Measurements from ENCODE around the gene OSBPL10. TPM values are rescaled to one million over a fixed set of nuclear protein-coding genes. Genes with fewer than 3 reads are reported as not detected.

Gene OSBPL10
- polyA plus RNA-seq, 3 donors from 2014 or later, result 0.19 to 0.50 TPM; not detected in 1

DNA sequence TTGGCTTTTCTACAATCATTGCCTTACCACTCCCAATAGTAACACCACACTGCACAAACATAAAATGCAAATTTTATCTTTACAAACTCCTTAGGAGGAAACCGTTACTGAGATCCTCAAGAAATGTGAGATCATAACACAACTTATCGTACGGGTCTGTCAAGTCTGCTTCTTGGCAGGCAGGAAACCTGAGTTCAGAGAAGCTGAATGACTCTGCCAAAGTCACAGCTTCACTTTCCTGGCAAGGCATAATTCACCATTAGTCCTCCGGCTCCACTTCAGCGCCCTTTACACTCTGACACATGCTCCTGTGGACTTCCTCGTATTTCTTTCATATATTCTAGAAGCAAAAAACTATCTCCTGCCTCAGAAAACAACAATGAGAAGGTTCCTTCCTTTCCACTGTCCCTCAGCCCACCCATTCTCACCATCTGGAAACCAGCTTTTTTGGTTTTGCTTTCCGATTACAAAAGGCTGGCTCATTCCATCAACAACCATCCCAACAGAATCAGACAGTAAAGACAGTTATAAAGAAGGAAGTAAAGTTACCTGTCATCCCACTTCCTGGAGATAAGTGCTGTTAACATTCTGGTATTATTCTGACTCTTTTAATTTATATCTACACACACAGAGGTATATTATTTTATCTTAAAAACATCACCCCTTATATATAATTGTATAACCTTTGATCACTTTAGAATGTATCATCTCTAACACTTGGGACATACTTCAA is 225.0 kb downstream of the OSBPL10 start:
- Mint-ChIP-seq H3K36me3 (no peaks in the 10 kb centered on the region), H3K27me3 (ENCODE audit: low read depth in 3 of 3) (peaks cover 1 to 4% (median 3%) of the 10 kb centered on the region in 3 donors), H3K9me3 (no peaks in the 10 kb centered on the region), H3K4me3 (peak overlapping the region in 1 of 5 donors; percentile 24), H3K27ac (no peak overlapping the region), H3K4me1 (peaks cover 7 to 8% of the 10 kb centered on the region in 2 donors)
- DNase-seq, result no peak

DNA sequence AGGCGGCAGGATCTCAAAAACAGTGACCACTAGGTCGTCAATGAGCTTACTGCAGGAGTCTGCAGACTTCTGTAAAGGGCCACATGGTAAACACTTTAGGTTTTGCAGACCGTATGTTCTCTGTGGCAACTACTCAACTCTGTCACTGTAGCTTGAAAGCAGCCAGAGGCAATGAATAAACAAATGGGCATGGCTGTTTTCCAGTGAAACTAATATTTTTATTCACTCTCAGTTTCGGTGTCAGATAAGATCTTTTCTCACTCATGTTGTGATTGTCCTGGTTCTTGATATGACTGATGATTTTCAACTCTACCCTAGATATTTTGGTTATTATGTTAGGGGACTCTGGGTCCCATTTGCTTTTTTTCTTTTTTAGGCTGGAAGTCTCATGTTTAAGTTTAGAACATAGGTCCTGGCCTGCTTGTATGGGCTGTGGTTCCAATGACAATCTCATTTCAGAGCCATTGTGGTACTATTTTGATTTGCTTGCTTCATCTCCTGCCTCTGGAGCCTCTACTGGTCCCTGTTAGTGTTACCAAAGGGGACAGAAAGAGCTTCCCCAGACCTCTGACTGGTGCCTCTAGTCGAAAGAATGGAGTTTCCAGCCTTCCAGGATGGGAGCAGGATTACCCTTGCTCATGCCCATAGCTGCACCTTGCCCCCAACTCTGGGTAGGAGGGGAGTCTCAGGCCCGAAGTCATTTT is 226.3 kb downstream of the OSBPL10 start:
- H3K9me3 Mint-ChIP-seq, result no peaks in the 10 kb centered on the region
- no peaks in the 10 kb centered on the region for H3K36me3 Mint-ChIP-seq
- DNase-seq, result no peak
- H3K4me3 Mint-ChIP-seq, result no peak overlapping the region
- peaks cover 7 to 8% of the 10 kb centered on the region in 2 donors for H3K4me1 Mint-ChIP-seq
- peaks cover 1 to 4% (median 3%) of the 10 kb centered on the region in 3 donors for H3K27me3 Mint-ChIP-seq (ENCODE audit: low read depth in 3 of 3)
- H3K27ac Mint-ChIP-seq, result no peak overlapping the region

DNA sequence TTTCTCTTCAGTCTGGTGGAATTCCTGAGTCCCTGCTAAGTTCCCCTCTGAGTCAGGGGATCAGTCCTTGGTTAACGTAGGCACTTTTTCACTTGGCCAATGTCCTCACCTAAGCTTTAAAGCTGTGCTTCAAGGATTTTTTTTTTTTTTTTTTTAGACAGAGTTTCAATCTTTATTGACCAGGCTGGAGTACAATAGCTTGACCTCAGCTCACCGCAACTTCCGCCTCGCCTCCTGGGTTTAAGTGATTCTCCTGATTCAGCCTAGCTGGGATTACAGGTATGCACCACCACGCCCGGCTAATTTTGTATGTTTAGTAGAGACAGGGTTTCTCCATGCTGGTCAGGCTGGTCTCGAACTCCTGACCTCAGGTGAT is 228.0 kb downstream of the OSBPL10 start:
- Mint-ChIP-seq H3K4me1 (peaks cover 7 to 8% of the 10 kb centered on the region in 2 donors), H3K27me3 (ENCODE audit: low read depth in 3 of 3) (peaks cover 1 to 4% (median 3%) of the 10 kb centered on the region in 3 donors), H3K4me3 (no peak overlapping the region), H3K9me3 (no peaks in the 10 kb centered on the region), H3K27ac (no peak overlapping the region), H3K36me3 (no peaks in the 10 kb centered on the region)
- no peak for DNase-seq

DNA sequence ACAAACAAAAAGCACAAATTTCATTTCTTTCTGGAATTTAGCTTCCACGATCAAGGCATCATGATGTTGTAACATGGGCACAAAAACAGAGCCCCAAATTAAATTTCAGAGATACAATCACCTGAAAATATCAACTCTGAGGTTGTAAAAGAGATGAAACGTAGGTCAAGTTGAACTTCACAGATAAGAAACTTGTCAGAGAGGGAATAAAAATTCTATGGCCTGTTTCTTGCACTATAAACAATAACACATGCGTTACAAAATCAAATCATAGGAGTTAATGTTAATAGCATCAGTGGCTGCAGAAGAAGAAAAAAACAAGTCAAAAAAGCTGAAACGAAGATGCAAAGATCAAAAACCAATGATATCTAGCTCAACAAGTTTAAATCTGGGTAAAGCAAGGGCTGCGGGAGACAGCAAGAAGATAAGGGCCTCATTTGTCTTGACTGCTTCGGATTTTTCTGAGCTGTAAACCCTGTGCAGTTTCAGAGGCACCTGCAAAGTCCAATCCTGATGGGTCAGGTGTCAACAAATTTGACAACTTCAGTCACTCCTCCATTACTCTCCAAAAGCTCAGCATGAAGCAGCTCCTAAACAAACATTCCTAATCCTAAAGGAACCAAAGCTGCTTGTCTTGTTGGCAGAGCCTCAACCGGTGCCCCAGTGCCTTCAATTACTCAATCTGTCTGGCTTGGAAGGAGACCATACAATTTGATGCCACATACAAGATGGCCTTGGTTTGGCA is 228.6 kb downstream of the OSBPL10 start:
- Mint-ChIP-seq H3K27me3 (ENCODE audit: low read depth in 3 of 3) (peaks cover 1 to 4% (median 3%) of the 10 kb centered on the region in 3 donors), H3K27ac (no peak overlapping the region), H3K9me3 (no peaks in the 10 kb centered on the region), H3K4me3 (no peak overlapping the region), H3K36me3 (no peaks in the 10 kb centered on the region), H3K4me1 (peaks cover 7 to 8% of the 10 kb centered on the region in 2 donors)
- DNase-seq, result no peak

DNA sequence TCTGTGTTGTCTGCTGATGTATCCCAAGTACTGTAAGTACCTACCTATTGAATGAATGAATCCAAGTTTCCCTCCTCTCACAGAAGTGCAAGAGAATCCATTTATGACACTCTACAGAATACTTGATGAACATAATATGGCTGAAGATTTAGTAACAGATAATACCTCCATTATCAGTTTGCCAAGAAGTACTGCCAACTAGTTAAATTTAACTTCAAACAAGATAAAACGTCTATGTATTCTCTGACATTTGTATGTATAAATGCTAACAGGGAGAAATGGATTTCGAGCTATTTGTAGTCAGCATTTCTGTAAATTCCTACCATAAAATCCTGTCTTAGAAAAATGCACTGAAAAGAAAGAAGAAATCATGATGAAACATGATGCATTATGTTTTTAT is 230.7 kb downstream of the OSBPL10 start:
- Mint-ChIP-seq H3K4me1 (no peaks in the 10 kb centered on the region), H3K27me3 (ENCODE audit: low read depth in 3 of 3) (peaks cover 0 to 4% (median 3%) of the 10 kb centered on the region in 3 donors), H3K9me3 (no peaks in the 10 kb centered on the region), H3K36me3 (no peaks in the 10 kb centered on the region), H3K4me3 (no peak overlapping the region), H3K27ac (no peak overlapping the region)
- no peak for DNase-seq

DNA sequence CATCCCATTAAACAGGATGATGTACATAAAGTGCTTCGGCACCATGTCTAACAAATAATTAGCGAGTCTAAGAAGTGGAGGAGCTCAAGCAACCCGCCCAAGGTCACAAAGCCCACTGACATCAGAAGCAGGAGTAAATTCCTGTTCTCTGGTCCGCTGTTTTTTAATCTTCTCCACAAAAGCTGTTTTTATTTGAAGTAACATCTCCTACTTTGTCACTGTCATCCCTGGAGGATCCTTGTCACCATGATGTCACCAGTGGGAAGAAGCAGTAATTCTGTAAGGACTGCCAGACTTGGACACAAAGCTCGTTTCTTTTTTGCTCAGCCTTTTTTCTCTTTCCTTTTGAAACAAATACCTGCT is 232.1 kb downstream of the OSBPL10 start:
- Mint-ChIP-seq H3K4me3 (no peak overlapping the region), H3K27me3 (ENCODE audit: low read depth in 3 of 3) (peaks cover 0 to 2% (median 0%) of the 10 kb centered on the region in 3 donors), H3K36me3 (no peaks in the 10 kb centered on the region), H3K4me1 (no peaks in the 10 kb centered on the region), H3K9me3 (no peaks in the 10 kb centered on the region), H3K27ac (no peak overlapping the region)
- DNase-seq, result no peak

DNA sequence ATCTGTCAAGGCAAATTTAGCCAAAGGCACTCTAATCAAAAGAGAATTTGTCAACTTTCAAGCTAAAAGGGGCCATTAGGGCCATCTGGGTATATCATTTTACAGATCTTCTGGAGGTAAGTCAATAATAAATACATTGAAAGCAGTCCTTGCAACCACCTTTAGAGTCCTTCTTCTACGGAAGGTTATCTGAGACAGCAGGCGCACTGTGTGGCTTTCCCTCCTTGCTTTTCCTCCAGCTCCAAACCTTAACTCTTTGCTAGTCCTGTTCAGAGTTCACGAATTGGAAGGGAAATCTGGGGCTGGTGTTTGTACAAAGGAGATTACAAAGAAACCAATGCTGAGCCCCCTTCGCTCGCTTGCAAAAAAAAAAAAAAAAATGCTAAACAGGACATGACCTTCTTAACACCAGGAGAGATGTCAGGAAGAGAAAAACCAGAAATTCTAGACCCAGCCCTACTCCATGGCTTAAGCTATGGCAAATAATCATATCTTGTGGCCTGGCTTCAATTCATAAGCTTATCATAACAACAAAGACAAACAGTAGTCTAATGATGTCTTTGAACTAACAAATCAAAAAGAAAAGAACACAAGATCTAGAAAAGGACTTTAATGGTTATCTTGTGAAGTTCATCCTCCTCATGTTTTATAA is 232.7 kb downstream of the OSBPL10 start:
- no peak for DNase-seq
- Mint-ChIP-seq H3K4me3 (no peak overlapping the region), H3K27me3 (ENCODE audit: low read depth in 3 of 3) (peaks cover 0 to 2% (median 0%) of the 10 kb centered on the region in 3 donors)

DNA sequence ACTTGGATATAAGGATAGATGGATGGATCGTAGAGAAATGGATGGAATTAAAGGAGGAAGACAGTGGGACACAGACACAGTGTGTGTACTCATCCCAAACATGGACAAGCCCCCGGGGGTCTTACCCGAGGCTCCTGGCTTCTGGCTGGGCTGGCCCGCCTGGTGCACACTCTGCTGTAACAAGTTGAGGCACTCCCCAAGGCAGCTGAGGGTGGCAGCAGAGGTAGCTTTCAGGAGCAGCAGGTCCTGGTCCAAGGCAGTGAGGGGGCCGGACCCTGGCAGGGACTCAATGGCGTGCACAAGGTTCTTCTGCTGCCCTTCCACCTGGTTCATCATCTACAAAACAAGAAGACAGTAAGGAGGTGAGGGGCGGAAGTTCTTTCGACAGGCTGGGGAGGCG is 233.3 kb downstream of the OSBPL10 start:
- Mint-ChIP-seq H3K9me3 (no peaks in the 10 kb centered on the region), H3K27ac (no peak overlapping the region), H3K27me3 (ENCODE audit: low read depth in 3 of 3) (peaks cover 0 to 2% (median 0%) of the 10 kb centered on the region in 3 donors), H3K36me3 (no peaks in the 10 kb centered on the region), H3K4me3 (no peak overlapping the region), H3K4me1 (no peaks in the 10 kb centered on the region)
- DNase-seq, result no peak

More for the DNA sequence above, 232.7 kb downstream of the OSBPL10 start:
- H3K27ac Mint-ChIP-seq, result no peak overlapping the region
- no peaks in the 10 kb centered on the region for H3K36me3 Mint-ChIP-seq
- H3K4me1 Mint-ChIP-seq, result no peaks in the 10 kb centered on the region
- no peaks in the 10 kb centered on the region for H3K9me3 Mint-ChIP-seq

DNA sequence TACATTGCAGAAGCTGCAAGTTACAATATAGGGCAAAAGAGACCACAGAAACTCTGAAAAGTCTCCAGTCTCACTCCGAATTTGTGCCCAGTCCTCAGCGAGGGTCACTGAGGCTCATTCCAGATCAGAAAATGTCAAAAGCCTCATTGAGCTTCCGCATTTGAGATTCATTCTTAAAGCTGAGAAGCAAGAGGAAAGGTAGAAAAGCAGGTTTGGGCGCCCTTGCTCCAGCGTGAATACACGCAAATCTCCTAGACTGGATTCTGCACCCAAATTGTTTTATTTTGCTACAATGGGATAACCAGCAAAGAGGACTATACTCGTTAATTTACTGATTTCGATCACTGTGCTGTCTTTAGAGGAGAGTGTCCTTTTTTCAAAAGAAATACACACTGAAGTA is 236.1 kb downstream of the OSBPL10 start:
- H3K4me3 Mint-ChIP-seq, result no peak overlapping the region
- H3K4me1 Mint-ChIP-seq, result no peaks in the 10 kb centered on the region
- no peak for DNase-seq
- peaks cover 0 to 2% (median 0%) of the 10 kb centered on the region in 6 donors for H3K9me3 Mint-ChIP-seq
- no peak overlapping the region for H3K27ac Mint-ChIP-seq
- no peaks in the 10 kb centered on the region for H3K36me3 Mint-ChIP-seq
- peaks cover 2 to 4% (median 2%) of the 10 kb centered on the region in 3 donors for H3K27me3 Mint-ChIP-seq (ENCODE audit: low read depth in 3 of 3)

DNA sequence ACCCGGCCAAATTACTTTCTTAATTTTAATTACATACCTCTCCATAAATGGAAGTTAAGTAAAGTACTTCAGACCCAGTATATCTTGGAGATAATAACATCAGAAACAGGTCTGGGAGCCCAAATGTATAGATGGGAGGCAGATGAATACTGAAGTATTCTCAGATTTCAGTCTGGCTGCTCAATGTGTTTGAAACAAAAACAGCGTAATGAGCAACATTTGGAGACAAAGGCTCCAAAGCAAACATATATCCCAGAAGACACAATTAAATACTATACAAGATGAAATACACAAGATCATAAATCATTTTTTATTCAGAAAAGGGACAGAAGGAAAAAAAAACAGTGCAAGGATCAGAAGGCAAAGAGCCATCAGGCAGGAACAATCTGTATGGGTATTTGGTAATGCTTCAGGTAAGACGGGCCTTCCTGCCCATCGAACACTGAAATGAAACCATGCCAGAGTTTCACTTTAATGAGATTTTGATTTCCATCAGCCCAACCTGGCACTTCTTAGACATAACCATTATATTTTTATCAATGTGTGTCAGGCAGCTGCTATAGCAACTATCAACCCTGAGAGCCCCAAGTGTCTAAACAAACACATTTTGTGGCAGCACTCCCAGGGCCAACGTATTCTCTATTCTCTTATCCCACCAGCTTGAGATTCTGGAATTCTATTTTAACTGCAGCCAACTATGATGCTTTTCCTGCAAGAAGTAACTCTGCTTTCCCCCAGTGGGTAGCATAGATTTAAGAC is 237.6 kb downstream of the OSBPL10 start:
- Mint-ChIP-seq H3K9me3 (peaks cover 0 to 2% (median 0%) of the 10 kb centered on the region in 6 donors), H3K36me3 (no peaks in the 10 kb centered on the region), H3K4me3 (no peak overlapping the region), H3K4me1 (no peaks in the 10 kb centered on the region), H3K27me3 (ENCODE audit: low read depth in 3 of 3) (peaks cover 2 to 5% (median 2%) of the 10 kb centered on the region in 3 donors), H3K27ac (no peak overlapping the region)
- DNase-seq, result no peak

DNA sequence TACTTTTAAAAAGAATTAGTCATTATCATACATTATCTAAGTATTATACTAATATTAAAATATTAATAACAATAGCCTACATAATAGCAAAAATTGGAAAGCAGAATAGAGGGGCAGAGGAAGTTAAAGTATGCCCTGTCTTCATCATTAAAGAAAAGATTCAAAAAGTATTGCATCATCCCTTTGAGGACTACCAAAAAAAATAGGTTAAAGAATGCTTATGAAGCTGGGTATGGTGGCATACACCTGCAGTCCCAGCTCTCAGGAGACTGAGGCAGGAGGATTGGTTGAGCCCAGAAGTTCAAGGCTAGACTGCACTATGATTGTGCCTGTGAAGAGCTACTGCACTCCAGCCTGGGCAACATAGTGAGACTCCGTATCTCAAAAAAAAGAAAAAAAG is 240.7 kb downstream of the OSBPL10 start:
- peaks cover 0 to 2% (median 0%) of the 10 kb centered on the region in 6 donors for H3K9me3 Mint-ChIP-seq
- DNase-seq, result no peak
- H3K4me3 Mint-ChIP-seq, result no peak overlapping the region
- H3K4me1 Mint-ChIP-seq, result no peaks in the 10 kb centered on the region
- no peak overlapping the region for H3K27ac Mint-ChIP-seq
- no peaks in the 10 kb centered on the region for H3K36me3 Mint-ChIP-seq
- peaks cover 0 to 9% (median 5%) of the 10 kb centered on the region in 3 donors for H3K27me3 Mint-ChIP-seq (ENCODE audit: low read depth in 3 of 3)

DNA sequence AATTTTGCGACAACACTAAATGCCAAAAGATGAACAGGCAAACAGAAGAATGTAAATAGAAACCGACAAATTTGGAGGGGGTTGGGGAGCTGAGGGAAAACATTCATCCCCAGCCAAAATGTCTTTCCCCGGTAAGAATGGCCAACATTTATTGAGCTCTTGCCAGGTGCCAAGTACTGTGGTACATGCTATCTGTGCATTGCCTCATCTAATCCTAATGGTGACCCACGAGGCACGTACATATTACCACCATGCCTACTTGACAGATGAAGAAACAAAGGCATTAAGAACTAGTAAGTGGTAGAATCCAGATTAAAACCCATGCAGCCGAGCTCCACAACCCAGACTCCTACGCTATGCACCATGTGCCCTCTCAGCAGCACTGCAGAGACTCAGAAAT is 242.7 kb downstream of the OSBPL10 start:
- Mint-ChIP-seq H3K36me3 (no peaks in the 10 kb centered on the region), H3K27ac (no peak overlapping the region), H3K4me3 (no peak overlapping the region), H3K27me3 (ENCODE audit: low read depth in 3 of 3) (peaks cover 5 to 11% (median 9%) of the 10 kb centered on the region in 3 donors), H3K9me3 (peaks cover 0 to 2% (median 0%) of the 10 kb centered on the region in 6 donors), H3K4me1 (no peaks in the 10 kb centered on the region)
- no peak for DNase-seq

DNA sequence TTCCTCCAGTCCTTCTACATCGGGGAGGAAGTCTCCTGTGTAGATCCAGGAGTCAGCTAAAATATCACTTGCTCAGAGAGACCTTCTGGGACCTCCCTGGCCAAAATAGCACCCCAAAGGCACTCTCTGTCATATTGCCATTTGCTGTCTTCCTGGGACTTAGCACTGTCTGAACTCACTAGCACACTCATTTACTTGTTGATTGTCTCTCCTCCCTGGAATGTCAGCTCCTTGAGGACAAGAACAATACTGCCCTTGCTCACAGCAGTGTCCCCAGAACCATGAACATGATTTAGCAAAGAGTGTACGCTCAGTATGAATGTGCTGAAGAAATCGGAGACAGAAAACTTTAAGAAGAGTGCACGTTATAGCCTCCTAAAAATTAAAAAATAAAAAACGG is 245.4 kb downstream of the OSBPL10 start:
- no peaks in the 10 kb centered on the region for H3K36me3 Mint-ChIP-seq
- H3K4me1 Mint-ChIP-seq, result no peaks in the 10 kb centered on the region
- peaks cover 5 to 9% (median 7%) of the 10 kb centered on the region in 3 donors for H3K27me3 Mint-ChIP-seq (ENCODE audit: low read depth in 3 of 3)
- H3K4me3 Mint-ChIP-seq, result no peak overlapping the region
- no peak for DNase-seq
- no peak overlapping the region for H3K27ac Mint-ChIP-seq
- H3K9me3 Mint-ChIP-seq, result no peaks in the 10 kb centered on the region

Data from immature natural killer cell (primary cell).